ENCODE results near the gene ASB18. TPM values are rescaled to one million over a fixed set of nuclear protein-coding genes. Genes with fewer than 3 reads are reported as not detected.

Gene ASB18
- total and polyA plus RNA-seq, 2 of the 8 experiments (the other 6 are each of a cell fraction or from before 2014, with no cell fraction given) = not detected

DNA sequence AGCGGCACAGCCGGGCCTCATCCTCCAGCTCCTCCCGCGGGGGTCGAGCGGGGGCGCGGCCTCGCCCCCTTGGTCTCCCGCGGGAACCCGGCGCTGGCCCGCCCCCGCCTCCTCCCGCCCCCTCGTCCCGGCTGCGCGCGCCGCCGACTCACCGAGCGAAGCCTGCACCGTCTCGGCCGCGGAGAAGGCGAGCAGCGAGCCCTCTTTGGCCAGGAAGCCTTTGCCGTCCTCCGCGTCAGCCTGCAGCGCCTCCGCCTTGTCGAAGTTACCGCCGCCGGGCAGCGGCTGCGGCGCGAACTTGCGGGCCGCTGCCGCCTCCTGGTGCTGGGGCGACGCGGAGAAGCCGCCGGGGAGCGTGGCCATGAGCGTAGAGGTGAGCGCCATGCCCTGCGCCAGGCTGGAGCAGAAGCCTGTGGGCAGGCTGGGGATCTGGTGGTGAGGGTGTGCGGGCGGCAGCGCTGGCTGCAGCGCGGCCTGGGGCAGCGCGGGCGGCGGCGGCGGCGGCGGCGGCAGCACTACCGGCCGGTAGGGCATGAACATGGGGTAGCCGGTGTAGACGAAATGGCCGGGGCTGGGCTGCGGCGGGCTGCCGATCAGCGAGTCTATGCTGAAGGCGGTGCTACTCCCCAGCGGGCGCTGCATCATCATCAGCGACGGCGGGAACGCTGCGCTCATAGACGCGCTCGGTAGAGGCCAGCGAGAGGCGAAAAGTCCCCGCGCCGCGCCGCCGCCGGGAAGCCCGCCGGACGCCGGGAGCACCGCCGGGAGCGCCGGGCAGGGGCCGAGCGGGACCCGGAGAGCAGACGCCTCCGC lies 96.7 kb downstream of the ASB18 start:
- Histone ChIP-seq H3K4ac (replicated peaks; ENCODE audit: insufficient read length, low read depth, low read length) (no peak overlapping the region), H2BK12ac (ENCODE audit: low read depth, low read length) (peak overlapping the region; percentile 75; the same call in 1 of the 2 replicates), H3K4me1 (replicated peaks in 1 of 4; ENCODE audit: control insufficient read depth in 3 of 4, insufficient read depth in 4 of 4, low read length in 3 of 4) (peaks cover 10 to 51% (median 35%) of the 10 kb centered on the region in 4 experiments), H3K27ac (ENCODE audit: low read depth, low read length) (no peak overlapping the region), H4K8ac (ENCODE audit: extremely low read depth, insufficient read depth, low read length) (peak overlapping the region; percentile 66), H3K18ac (ENCODE audit: extremely low read depth, low read length) (peak overlapping the region; percentile 78; the same call in 1 of the 2 replicates), H3K4me2 (ENCODE audit: insufficient read depth in 1 of 2, low read depth in 2 of 2, low read length in 2 of 2) (peak overlapping the region; percentile 59 to 83), H3K23ac (ENCODE audit: insufficient read length) (no peak overlapping the region), H4K5ac (ENCODE audit: insufficient read length, low read depth, low read length) (no peak overlapping the region), H2AK5ac (ENCODE audit: low read depth, low read length) (no peak overlapping the region), H2BK120ac (replicated peaks; ENCODE audit: low read depth, low read length) (no peak overlapping the region), H3K9ac (replicated peaks in 1 of 4; ENCODE audit: extremely low read depth in 1 of 4, low read depth in 3 of 4, low read length in 3 of 4) (no peak overlapping the region), H2BK15ac (ENCODE audit: low read length) (no peak overlapping the region), H3K14ac (ENCODE audit: insufficient read length) (no peak overlapping the region), H3K79me1 (ENCODE audit: low read depth, low read length) (no peaks in the 10 kb centered on the region), H2AFZ (ENCODE audit: low read length) (no peak overlapping the region), H3K4me3 (ENCODE audit: extremely low read depth in 1 of 4, insufficient read depth in 2 of 4, low read depth in 3 of 4, low read length in 4 of 4) (peak overlapping the region; percentile 11 to 59 (median 34)), H2BK5ac (ENCODE audit: low read depth, low read length) (peak overlapping the region; percentile 24; the same call in 1 of the 2 replicates), H3K56ac (replicated peaks; ENCODE audit: insufficient read length, low read depth, low read length) (no peak overlapping the region), H3K79me2 (ENCODE audit: control insufficient read depth in 1 of 2, insufficient read depth in 2 of 2, low read length in 2 of 2) (no peaks in the 10 kb centered on the region), H3K9me3 (ENCODE audit: insufficient read depth in 2 of 2, low read depth in 1 of 2, low read length in 1 of 2) (no peaks in the 10 kb centered on the region), H2BK20ac (ENCODE audit: low read length) (no peak overlapping the region), H4K91ac (replicated peaks; ENCODE audit: insufficient read length, low read length) (peak overlapping the region; percentile 57), H3K36me3 (ENCODE audit: control insufficient read depth in 2 of 4, insufficient read depth in 4 of 4, low read length in 3 of 4) (peaks cover 0 to 4% (median 0%) of the 10 kb centered on the region in 4 experiments; a peak in 2 of 8 replicates), H3K23me2 (ENCODE audit: low read depth, low read length) (peaks cover 27% of the 10 kb centered on the region; the same call in 1 of the 2 replicates), H3K27me3 (replicated peaks in 1 of 4; ENCODE audit: control insufficient read depth in 3 of 4, extremely low read depth in 1 of 4, insufficient read depth in 3 of 4, low read length in 3 of 4) (peaks cover 91 to 100% (median 97%) of the 10 kb centered on the region in 4 experiments), H4K20me1 (replicated peaks in 1 of 2; ENCODE audit: control insufficient read depth in 1 of 2, insufficient read depth in 2 of 2, low read length in 2 of 2) (peaks cover 22 to 26% of the 10 kb centered on the region in 2 experiments)
- DNase-seq (ENCODE audit: low read depth in 1 of 2, low spot score in 2 of 2) = peak in 1 of 2 experiments; percentile 73
- FAIRE-seq = no peak
- ChIA-PET CTCF (ENCODE audit: partially characterized antibody) (interaction anchor here (1.0 to 2.9 kb wide), 4 partner anchors 8 to 10 kb away, joined by 3 to 16 read pairs (median 15); no protein-coding TSS in a partner anchor), POLR2A (ENCODE audit: partially characterized antibody) (interaction anchor here (1.0 to 4.9 kb wide), 3 partner anchors 7 to 10 kb away, joined by 3 to 54 read pairs (median 7); no protein-coding TSS in a partner anchor)
- WGBS, 2 experiments (ENCODE audit: extremely low coverage in 1 of 2, insufficient coverage in 1 of 2, insufficient read length in 1 of 2, insufficient replicate concordance in 2 of 2, low coverage in 1 of 2, low lambda C conversion rate in 2 of 2, missing lambda C conversion rate in 1 of 2) = 3% methylated on average over 61 of the region's 112 CpGs; no CpG with 5 or more reads in 1 of the 2 experiments
- TF ChIP-seq RXRA (IDR thresholded peaks at IDR 0.05; ENCODE audit: insufficient read depth, low read depth, low read length) (no peak), RBBP5 (IDR thresholded peaks at IDR 0.05; ENCODE audit: borderline replicate concordance, low read depth, low read length) (peak; percentile 51; the same call in 1 of the 2 replicates), CREB1 (IDR thresholded peaks at IDR 0.05) (peak; percentile 82), TEAD4 (IDR thresholded peaks at IDR 0.05; ENCODE audit: low read depth, low read length) (no peak), SRF (IDR thresholded peaks at IDR 0.05; ENCODE audit: low read depth, low read length) (no peak), EZH2 (IDR thresholded peaks at IDR 0.05; ENCODE audit: low read depth, low read length, severe bottlenecking) (peak; percentile 65), KDM5A (IDR thresholded peaks at IDR 0.05; ENCODE audit: low read length) (no peak), RAD21 (IDR thresholded peaks at IDR 0.05 in 1 of 2, conservative IDR thresholded peaks at IDR 0.05 in 1 of 2; ENCODE audit: low read depth in 2 of 2, low read length in 2 of 2) (peak; percentile 40 to 61; a peak in 3 of 4 replicates)
- TF ChIP-seq, protein P1, sequence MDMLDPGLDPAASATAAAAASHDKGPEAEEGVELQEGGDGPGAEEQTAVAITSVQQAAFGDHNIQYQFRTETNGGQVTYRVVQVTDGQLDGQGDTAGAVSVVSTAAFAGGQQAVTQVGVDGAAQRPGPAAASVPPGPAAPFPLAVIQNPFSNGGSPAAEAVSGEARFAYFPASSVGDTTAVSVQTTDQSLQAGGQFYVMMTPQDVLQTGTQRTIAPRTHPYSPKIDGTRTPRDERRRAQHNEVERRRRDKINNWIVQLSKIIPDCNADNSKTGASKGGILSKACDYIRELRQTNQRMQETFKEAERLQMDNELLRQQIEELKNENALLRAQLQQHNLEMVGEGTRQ (IDR thresholded peaks at IDR 0.05; ENCODE audit: low read length) = no peak

Data from H1 (cell line).